Vagina (tissue), 2 donors: ENCODE measurements around the gene TTLL11.

ENCODE experiments used
- POLR2A ChIP-seq, 2 donors: fragments of 450-650 bp; IDR thresholded peaks; one replicate each; pipeline ENCODE4 v1.6.1; 2017; ENCODE audit warnings: antibody characterized with exemption in 2 of 2, mild to moderate bottlenecking in 2 of 2, moderate library complexity in 2 of 2
- POLR2AphosphoS5 ChIP-seq, 2 donors: sonication (generic); formaldehyde crosslinking; IDR thresholded peaks; one replicate each; pipeline ENCODE4 v1.9.0; 2017; ENCODE audit warnings: antibody characterized with exemption in 2 of 2, mild to moderate bottlenecking in 2 of 2, low read depth in 1 of 2; ENCODE audit not compliant: insufficient read depth in 1 of 2
- TF ChIP-seq, protein P1 (sequence below), 3 experiments: fragments of 450-650 bp in 2 of 3; fragments of 200-600 bp in 1 of 3; sonication (generic) in 1 of 3; IDR thresholded peaks; one replicate each; pipeline ENCODE4 v1.5.1; 2017 to 2019; ENCODE audit warnings: antibody characterized with exemption in 3 of 3, mild to moderate bottlenecking in 2 of 3, moderate library complexity in 2 of 3

DNA sequence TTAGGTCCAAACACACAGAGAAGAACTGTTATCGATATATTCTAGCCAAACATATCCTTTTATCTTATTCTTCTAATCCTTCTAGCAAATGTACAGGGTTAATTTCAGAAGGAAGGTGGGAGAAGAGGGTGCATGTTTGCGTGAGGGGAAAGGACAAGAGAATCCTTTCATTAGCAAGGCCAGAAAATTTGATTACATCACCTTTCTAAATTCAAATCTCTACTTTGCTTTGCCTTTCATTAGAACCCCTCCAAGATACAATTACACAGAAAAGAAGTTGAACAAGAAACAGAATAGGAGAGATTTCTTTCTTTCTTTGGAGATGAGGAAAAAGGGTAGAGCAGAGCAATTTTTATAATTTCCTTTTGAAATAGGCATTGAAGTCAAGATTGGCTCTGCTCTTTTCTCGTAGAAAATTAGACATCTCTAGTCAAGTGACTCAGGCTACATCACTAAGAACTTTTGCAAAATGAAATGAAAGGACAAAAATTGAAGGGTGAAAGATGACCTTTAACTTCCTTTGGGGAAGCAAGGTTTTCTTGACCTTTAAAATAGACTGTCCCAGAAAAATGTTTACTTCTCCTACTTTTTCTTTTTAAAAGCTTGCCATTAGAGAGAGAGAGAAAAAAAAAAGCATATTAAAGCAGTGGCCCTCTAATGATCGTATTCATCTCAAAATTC lies 81.2 kb downstream of the TTLL11 start:
- TF ChIP-seq, protein P1, sequence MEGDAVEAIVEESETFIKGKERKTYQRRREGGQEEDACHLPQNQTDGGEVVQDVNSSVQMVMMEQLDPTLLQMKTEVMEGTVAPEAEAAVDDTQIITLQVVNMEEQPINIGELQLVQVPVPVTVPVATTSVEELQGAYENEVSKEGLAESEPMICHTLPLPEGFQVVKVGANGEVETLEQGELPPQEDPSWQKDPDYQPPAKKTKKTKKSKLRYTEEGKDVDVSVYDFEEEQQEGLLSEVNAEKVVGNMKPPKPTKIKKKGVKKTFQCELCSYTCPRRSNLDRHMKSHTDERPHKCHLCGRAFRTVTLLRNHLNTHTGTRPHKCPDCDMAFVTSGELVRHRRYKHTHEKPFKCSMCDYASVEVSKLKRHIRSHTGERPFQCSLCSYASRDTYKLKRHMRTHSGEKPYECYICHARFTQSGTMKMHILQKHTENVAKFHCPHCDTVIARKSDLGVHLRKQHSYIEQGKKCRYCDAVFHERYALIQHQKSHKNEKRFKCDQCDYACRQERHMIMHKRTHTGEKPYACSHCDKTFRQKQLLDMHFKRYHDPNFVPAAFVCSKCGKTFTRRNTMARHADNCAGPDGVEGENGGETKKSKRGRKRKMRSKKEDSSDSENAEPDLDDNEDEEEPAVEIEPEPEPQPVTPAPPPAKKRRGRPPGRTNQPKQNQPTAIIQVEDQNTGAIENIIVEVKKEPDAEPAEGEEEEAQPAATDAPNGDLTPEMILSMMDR (IDR thresholded peaks at IDR 0.05): no peak
- TF ChIP-seq POLR2AphosphoS5 (IDR thresholded peaks at IDR 0.05; ENCODE audit: insufficient read depth in 1 of 2, low read depth in 1 of 2): no peak
- no peak for TF ChIP-seq POLR2A (IDR thresholded peaks at IDR 0.05)
